ENCODE results near the gene KIAA1549.

KIAA1549 gene

DNA sequence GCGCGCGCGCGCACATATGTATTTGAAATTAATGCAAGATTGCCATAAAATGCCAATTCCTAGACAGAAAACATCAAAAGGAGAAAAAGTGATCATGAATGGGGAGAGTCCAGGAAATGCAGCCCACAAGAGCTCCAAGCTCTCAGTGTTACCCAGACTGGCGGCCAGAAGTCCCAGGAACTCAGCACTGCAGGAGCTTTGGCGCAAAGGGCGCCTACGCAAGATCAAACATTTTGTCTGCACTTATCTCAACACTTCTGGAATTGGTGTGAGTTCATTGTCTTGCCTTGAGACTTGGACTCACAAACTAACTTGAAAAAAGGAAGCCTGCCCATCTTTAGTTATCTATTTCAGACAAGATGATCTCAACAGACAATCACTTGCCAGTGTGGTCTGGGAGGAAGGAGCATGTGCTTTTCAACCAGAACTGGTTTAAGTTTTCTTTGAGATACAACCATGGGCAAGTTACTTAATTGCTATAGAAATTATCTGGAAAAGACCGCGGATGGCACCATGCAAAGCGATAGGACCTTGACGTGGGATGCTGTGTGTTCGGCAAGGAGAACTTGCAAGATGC lies 77.2 kb downstream of the KIAA1549 start:
- H3K9me3 ChIP-seq = no peaks in the 10 kb centered on the region
- H3K27me3 ChIP-seq = no peaks in the 10 kb centered on the region
- no peak overlapping the region for H3K4me3 ChIP-seq (ENCODE audit: low read depth, low read length)
- H3K4me1 ChIP-seq = no peaks in the 10 kb centered on the region
- TF ChIP-seq, protein P1, sequence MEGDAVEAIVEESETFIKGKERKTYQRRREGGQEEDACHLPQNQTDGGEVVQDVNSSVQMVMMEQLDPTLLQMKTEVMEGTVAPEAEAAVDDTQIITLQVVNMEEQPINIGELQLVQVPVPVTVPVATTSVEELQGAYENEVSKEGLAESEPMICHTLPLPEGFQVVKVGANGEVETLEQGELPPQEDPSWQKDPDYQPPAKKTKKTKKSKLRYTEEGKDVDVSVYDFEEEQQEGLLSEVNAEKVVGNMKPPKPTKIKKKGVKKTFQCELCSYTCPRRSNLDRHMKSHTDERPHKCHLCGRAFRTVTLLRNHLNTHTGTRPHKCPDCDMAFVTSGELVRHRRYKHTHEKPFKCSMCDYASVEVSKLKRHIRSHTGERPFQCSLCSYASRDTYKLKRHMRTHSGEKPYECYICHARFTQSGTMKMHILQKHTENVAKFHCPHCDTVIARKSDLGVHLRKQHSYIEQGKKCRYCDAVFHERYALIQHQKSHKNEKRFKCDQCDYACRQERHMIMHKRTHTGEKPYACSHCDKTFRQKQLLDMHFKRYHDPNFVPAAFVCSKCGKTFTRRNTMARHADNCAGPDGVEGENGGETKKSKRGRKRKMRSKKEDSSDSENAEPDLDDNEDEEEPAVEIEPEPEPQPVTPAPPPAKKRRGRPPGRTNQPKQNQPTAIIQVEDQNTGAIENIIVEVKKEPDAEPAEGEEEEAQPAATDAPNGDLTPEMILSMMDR (IDR thresholded peaks at IDR 0.05; ENCODE audit: low read depth, low read length) = no peak
- peaks cover 22% of the 10 kb centered on the region for H3K36me3 ChIP-seq
- DNase-seq = no peak

DNA sequence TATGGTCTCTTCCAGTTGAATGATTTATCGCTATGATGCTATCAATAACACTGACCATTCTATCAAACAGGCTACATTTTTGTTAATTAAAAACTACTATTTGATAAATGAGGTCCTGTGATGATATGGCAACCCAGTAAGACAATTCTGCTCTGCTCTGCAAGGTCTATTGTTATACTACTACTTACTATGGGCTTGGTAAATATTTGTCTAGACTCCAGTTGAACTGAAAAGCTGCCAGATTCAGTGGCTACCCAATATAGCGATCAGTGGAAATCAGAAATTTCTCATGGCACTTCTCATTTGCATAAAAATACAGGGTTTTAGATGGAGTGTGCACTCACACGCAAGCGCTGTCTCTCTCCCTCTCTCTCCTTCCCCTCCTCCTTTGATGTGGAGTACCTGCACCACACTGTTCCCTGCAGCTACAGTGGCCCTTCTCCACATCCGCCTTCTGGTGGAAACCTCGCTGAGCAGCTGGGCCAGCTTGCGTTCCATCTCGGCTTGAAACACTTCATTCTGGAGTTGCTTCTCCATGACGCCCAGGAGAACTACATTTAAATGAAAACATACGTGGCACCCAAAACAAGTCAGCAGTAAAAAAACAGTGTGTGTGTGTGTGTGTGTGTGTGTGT lies 77.9 kb downstream of the KIAA1549 start:
- DNase-seq = no peak
- Histone ChIP-seq H3K27me3 (no peaks in the 10 kb centered on the region), H3K36me3 (peaks cover 22% of the 10 kb centered on the region)

DNA sequence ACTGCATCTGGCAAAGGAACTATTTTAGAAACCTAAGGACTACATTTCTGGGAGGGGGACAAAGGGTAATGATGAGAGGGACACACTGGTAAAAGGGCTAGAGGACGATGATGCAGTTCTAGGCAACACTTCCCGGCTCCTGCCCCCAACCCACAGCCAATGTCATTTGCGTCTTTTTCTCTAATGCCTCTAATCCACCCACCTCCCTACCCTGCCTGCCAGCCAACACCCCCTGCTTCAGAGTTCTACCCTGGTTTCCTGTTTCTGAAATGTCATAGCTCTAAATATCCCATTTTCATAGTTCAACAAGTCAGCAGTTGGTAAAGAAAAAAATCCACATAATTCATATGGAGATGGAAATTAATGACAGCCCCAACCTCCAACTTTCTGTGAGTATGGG lies 79.0 kb downstream of the KIAA1549 start:
- Histone ChIP-seq H3K27me3 (no peaks in the 10 kb centered on the region), H3K4me1 (no peaks in the 10 kb centered on the region), H3K36me3 (peaks cover 26% of the 10 kb centered on the region), H3K9me3 (no peaks in the 10 kb centered on the region), H3K4me3 (ENCODE audit: low read depth, low read length) (no peak overlapping the region)
- DNase-seq = no peak
- TF ChIP-seq, protein P1 (IDR thresholded peaks at IDR 0.05; ENCODE audit: low read depth, low read length) = no peak

More for the DNA sequence above, 77.9 kb downstream of the KIAA1549 start:
- Histone ChIP-seq H3K9me3 (no peaks in the 10 kb centered on the region), H3K4me3 (ENCODE audit: low read depth, low read length) (no peak overlapping the region), H3K4me1 (no peaks in the 10 kb centered on the region)
- TF ChIP-seq, protein P1 (IDR thresholded peaks at IDR 0.05; ENCODE audit: low read depth, low read length) = no peak

DNA sequence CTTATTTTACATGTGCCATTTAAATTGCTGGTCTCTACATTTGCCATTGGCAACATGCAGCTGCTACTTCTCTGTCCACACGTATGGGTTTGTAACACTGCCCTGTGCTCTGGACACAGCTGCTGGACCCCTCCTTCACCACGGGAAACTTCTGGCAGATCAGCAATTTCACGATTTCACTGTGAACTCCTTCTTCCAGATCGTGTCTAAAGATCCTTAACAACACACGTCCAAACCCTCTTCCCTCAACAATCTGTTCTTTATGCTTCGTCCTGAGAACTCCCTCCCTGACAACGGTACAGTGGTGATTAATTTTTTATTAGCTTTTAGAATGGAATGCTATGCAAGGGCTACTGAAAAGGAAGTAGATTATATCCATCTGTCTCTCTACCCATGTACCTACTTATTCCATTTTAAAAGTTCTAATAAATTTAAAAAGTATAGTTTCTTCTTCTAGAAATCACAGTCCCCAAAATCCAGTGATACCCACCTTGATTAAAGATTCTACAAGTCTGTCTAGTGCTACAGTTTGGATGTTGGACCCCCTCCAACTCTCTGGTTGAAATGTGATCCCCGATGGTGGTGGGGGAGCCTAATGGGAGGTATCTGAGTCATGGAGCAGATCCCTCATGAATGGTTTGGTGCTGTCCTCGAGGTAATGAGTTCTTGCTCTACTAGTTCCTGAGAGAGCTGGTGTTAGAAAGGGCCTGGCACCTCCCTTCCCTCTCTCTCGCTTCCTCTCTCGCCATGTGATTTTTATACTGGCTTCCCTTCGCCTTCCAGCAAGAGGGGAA lies 81.0 kb downstream of the KIAA1549 start:
- no peak for DNase-seq
- Histone ChIP-seq H3K4me3 (ENCODE audit: low read depth, low read length) (no peak overlapping the region), H3K4me1 (no peaks in the 10 kb centered on the region), H3K36me3 (peaks cover 26% of the 10 kb centered on the region), H3K27me3 (no peaks in the 10 kb centered on the region), H3K9me3 (no peaks in the 10 kb centered on the region)
- TF ChIP-seq, protein P1 (IDR thresholded peaks at IDR 0.05; ENCODE audit: low read depth, low read length) = no peak

DNA sequence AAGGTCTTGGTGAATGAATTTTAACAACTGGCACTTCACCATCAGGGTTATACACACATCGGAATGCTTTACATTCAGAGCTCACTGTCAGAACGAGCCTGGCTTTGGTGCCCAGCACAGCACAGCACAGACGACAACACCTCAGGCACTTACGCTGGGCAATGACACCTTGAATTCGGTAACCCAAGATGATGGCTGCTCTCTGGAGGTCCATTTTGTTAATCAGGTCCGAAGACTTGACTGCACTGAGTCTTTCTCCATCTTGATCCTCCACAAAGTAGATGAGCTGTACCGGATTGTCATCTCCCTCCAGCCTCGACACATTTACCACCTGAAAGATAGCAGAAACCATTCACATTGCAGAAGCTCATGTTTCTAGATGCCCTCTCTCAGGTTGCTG lies 82.4 kb downstream of the KIAA1549 start:
- H3K4me1 ChIP-seq = no peaks in the 10 kb centered on the region
- DNase-seq = no peak
- TF ChIP-seq, protein P1 (IDR thresholded peaks at IDR 0.05; ENCODE audit: low read depth, low read length) = no peak
- H3K4me3 ChIP-seq (ENCODE audit: low read depth, low read length) = no peak overlapping the region
- peaks cover 26% of the 10 kb centered on the region for H3K36me3 ChIP-seq
- H3K9me3 ChIP-seq = no peaks in the 10 kb centered on the region
- H3K27me3 ChIP-seq = no peaks in the 10 kb centered on the region

DNA sequence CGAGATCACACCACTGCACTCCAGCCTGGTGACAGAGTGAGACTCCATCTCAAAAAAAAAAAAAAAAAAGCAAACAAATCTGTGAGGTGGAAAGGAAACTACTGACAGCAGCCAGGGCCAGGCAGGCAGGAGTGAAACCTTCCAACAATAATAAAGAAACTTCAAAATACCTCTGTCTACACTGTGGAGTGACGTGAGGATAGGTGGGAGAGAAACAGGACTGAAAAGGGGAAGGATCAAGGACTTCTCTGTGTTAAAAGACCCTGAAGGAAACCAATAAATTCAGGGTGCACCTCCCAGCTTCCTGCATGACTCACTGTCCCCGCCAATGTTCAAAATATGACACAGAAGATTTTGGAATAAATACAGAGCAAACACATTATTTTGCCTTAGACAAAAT lies 82.9 kb downstream of the KIAA1549 start:
- Histone ChIP-seq H3K4me1 (no peaks in the 10 kb centered on the region), H3K27me3 (no peaks in the 10 kb centered on the region), H3K9me3 (no peaks in the 10 kb centered on the region), H3K36me3 (peaks cover 26% of the 10 kb centered on the region), H3K4me3 (ENCODE audit: low read depth, low read length) (no peak overlapping the region)
- TF ChIP-seq, protein P1 (IDR thresholded peaks at IDR 0.05; ENCODE audit: low read depth, low read length) = no peak
- no peak for DNase-seq
